Activated naive CD4-positive, alpha-beta T cell treated with anti-CD3 and anti-CD28 coated beads for 36 hours (primary cell): ENCODE measurements around the gene ZNF680. TPM values are rescaled to one million over a fixed set of nuclear protein-coding genes. Genes with fewer than 3 reads are reported as not detected.

Source experiments
- CTCF ChIA-PET: fragments of 350-600 bp; sonication (Branson Sonifier 250); formaldehyde crosslinking; loops from one replicate; lab custom pipeline; 2021; ENCODE audit warnings: antibody characterized with exemption; lab: Charles Lee
- DNase-seq: peaks from one replicate; pipeline ENCODE4 v3.0.0-alpha.2; 2020
- H3K27ac Mint-ChIP-seq: one replicate; pipeline ENCODE4 v1.8.0; 2021; ENCODE audit warnings: mild to moderate bottlenecking, mixed read lengths
- H3K27me3 Mint-ChIP-seq: one replicate; pipeline ENCODE4 v1.8.0; 2021; ENCODE audit warnings: low read depth, mixed read lengths
- H3K36me3 Mint-ChIP-seq: one replicate; pipeline ENCODE4 v1.8.0; 2021; ENCODE audit warnings: low read depth, mixed read lengths
- H3K4me1 Mint-ChIP-seq: one replicate; pipeline ENCODE4 v1.8.0; 2021; ENCODE audit warnings: low read depth, mixed read lengths
- H3K4me3 Mint-ChIP-seq: one replicate; pipeline ENCODE4 v1.8.0; 2021; ENCODE audit warnings: mild to moderate bottlenecking, moderate library complexity, mixed read lengths
- H3K9me3 Mint-ChIP-seq: one replicate; pipeline ENCODE4 v1.8.0; 2021; ENCODE audit warnings: mixed read lengths
- intact Hi-C: fragments of 100-400 bp; cut with micrococcal nuclease; formaldehyde crosslinking; loops from one replicate; pipeline ENCODE4 v1.15.1; 2023
- total RNA-seq, 2 experiments: library from RNA; stranded (reverse); gene quantifications; one replicate each; pipeline ENCODE4 v1.2.3, GENCODE V29; 2021

ZNF680 gene
- total RNA-seq, 2 experiments from 2014 or later: 13.4 to 14.0 TPM

- DNase-seq: no peak
- no peak overlapping the region for H3K4me3 Mint-ChIP-seq
- no peaks in the 10 kb centered on the region for H3K27me3 Mint-ChIP-seq
- peaks cover 13% of the 10 kb centered on the region for H3K36me3 Mint-ChIP-seq
- H3K4me1 Mint-ChIP-seq: no peaks in the 10 kb centered on the region
- CTCF ChIA-PET: no interaction called here
- H3K9me3 Mint-ChIP-seq: peaks cover 20% of the 10 kb centered on the region
- intact Hi-C loops: no loop called here
- no peak overlapping the region for H3K27ac Mint-ChIP-seq
These were observed 67.9 kb downstream of the ZNF680 start for GRCh38 chr7:64494912-64495461.

DNA sequence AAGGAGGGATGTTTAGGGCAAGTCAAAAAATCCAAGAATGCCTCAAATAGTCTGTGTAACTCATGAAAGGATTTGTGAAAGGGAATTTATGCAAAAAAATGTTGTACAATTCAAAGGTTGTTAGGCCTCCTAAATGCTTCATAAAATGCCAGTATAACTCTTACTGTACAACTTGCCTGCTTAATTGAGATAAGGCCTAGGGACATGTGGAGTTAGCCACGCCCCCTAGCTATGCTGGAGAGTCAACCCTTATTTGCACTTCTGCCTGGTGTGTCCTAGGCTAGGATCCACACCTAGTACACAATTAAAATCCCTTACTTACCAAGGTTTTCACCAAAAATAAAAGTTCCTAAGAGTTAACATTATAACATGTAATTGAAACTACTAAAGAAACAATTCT is 77.2 kb downstream of the ZNF680 start:
- intact Hi-C loops: loop anchor here (10.0 kb wide), 1 partner anchor 139 kb away; no protein-coding TSS in a partner anchor
- Mint-ChIP-seq H3K27ac (no peak overlapping the region), H3K4me1 (no peaks in the 10 kb centered on the region), H3K27me3 (no peaks in the 10 kb centered on the region), H3K36me3 (peaks cover 4% of the 10 kb centered on the region), H3K4me3 (no peak overlapping the region), H3K9me3 (peaks cover 28% of the 10 kb centered on the region)
- DNase-seq: no peak
- CTCF ChIA-PET: no interaction called here

Other genes with a start within 250 kb of the ZNF680 start
- 10 to 100 TPM; 22.7 to 24.0 TPM for gene ZNF736, start 249.1 kb downstream of the ZNF680 start, total RNA-seq
- 1 to 10 TPM; 7.7 to 8.0 TPM for gene ZNF107, start 103.1 kb upstream of the ZNF680 start, total RNA-seq
- 10 to 100 TPM; 10.6 to 10.7 TPM for gene ZNF138, start 231.4 kb upstream of the ZNF680 start, total RNA-seq